NCI-H2196 (cell line): ENCODE data around the gene ILK.
A peak's percentile ranks its signal among the peaks of the same experiment; 100 is the strongest.

Experiments used
- DNase-seq: peaks from one replicate; lab custom pipeline; 2025; ENCODE audit not compliant: unreplicated experiment; lab: John Stamatoyannopoulos, UW

The ILK gene

GRCh38 chr11:6604790-6605189 is 1.2 kb downstream of the ILK start:
- no peak for DNase-seq

GRCh38 chr11:6606471-6607189 is 3.1 kb downstream of the ILK start:
- peak; percentile 84 for DNase-seq

GRCh38 chr11:6607190-6607795 is 3.7 kb downstream of the ILK start:
- DNase-seq = no peak

GRCh38 chr11:6608011-6608410 is 4.4 kb downstream of the ILK start:
- no peak for DNase-seq

GRCh38 chr11:6608726-6609501 is 5.3 kb downstream of the ILK start:
- DNase-seq = no peak

- no peak for DNase-seq
Measured at GRCh38 chr11:6609502-6610015, 6.0 kb downstream of the ILK start.

- DNase-seq = no peak
Measured at GRCh38 chr11:6610591-6610990, 7.0 kb downstream of the ILK start.

- DNase-seq = no peak
Measured at GRCh38 chr11:6611092-6611962, 7.8 kb downstream of the ILK start.

- DNase-seq = no peak
Measured at GRCh38 chr11:6611963-6612212, 8.3 kb downstream of the ILK start.

- DNase-seq = peak; percentile 96
Measured at GRCh38 chr11:6612213-6613041, 8.9 kb downstream of the ILK start, which contains the start of gene TAF10. Gene TAF10, minus strand, starts transcription at chr11:6612216. Its CDS starts 27 bp downstream, at chr11:6612189.

- no peak for DNase-seq
Measured at GRCh38 chr11:6613496-6613895, 9.9 kb downstream of the ILK start.

- no peak for DNase-seq
Measured at GRCh38 chr11:6614446-6614845, 10.9 kb downstream of the ILK start.

GRCh38 chr11:6615046-6615445 is 11.5 kb downstream of the ILK start:
- DNase-seq = no peak

- no peak for DNase-seq
Measured at GRCh38 chr11:6615882-6616585, 12.5 kb downstream of the ILK start.

GRCh38 chr11:6616596-6617250 is 13.1 kb downstream of the ILK start:
- DNase-seq = no peak

- no peak for DNase-seq
Measured at GRCh38 chr11:6617315-6617781, 13.8 kb downstream of the ILK start.

GRCh38 chr11:6618117-6619003 is 14.8 kb downstream of the ILK start:
- DNase-seq = no peak
